ENCODE results near the gene OR2A2.

- TF ChIP-seq ZBTB1 (CRISPR knock-in tag; IDR thresholded peaks at IDR 0.05; ENCODE audit: borderline replicate concordance, low read depth): no peak
- no peak for TF ChIP-seq SMAD3 (CRISPR knock-in tag; conservative IDR thresholded peaks at IDR 0.05)
- no peak for TF ChIP-seq ZNF507 (tag; conservative IDR thresholded peaks at IDR 0.05)
- TF ChIP-seq ZKSCAN1 (IDR thresholded peaks at IDR 0.05; ENCODE audit: low read depth, low read length): no peak
- no peak for TF ChIP-seq RFX5 (IDR thresholded peaks at IDR 0.05; ENCODE audit: low read depth, low read length)
- no peak for TF ChIP-seq U2AF2 (optimal IDR thresholded peaks at IDR 0.05; ENCODE audit: low read depth, low read length)
Measured at GRCh38 chr7:144142187-144142586, 32.8 kb downstream of the OR2A2 start.

All from K562 (cell line).